K562 (cell line): ENCODE measurements around the gene AZGP1. TPM values are rescaled to one million over a fixed set of nuclear protein-coding genes. Genes with fewer than 3 reads are reported as not detected.
A peak's percentile ranks its signal among the peaks of the same experiment; 100 is the strongest.

Experiments
- ATAC-seq: fragments of 200-7000 bp; cut with Tn5 transposase; 3 replicates; pipeline ENCODE4 v1.9.1; 2020; ENCODE audit warnings: moderate library complexity
- Bru-seq: library from RNA; stranded (reverse); fragments of 400-500 nt; gene quantifications from one replicate; lab custom pipeline; 2021; lab: Mats Ljungman, UMichigan
- BruChase-seq, 2 experiments: library from RNA; stranded (reverse); fragments of 400-500 nt; gene quantifications; one replicate each; lab custom pipeline; 2021; lab: Mats Ljungman, UMichigan
- BruUV-seq: library from RNA; stranded (reverse); fragments of 400-500 nt; replicated peaks from 2 replicates; lab custom pipeline; 2021; lab: Mats Ljungman, UMichigan
- CTCF ChIA-PET: fragments of 300-600 bp; formaldehyde crosslinking; extraction: SDS; loops from one replicate; lab custom pipeline; 2021; ENCODE audit warnings: low intra/inter-chr PET ratio; lab: Yijun Ruan, JAX
- POLR2A ChIA-PET: fragments of 300-600, 350-650 bp; sonication (Branson Sonifier 250); formaldehyde crosslinking; extraction: SDS; loops from one replicate; lab custom pipeline; 2021; ENCODE audit warnings: antibody characterized with exemption, inconsistent platforms; lab: Yijun Ruan, JAX
- DNase-seq, 4 experiments: peaks; one replicate each; pipeline versions ENCODE4 v3.0.0 to v3.0.0-alpha.2; 2011 to 2018; ENCODE audit warnings: low spot score in 3 of 4, mixed read lengths in 3 of 4; ENCODE audit errors: extremely low read depth in 1 of 4
- FAIRE-seq: peaks from 2 replicates; lab custom pipeline; 2011; peaks lifted over from hg19 to GRCh38; lab: Jason Lieb, UNC
- H2AFZ ChIP-seq: 2 replicates; pipeline ENCODE4 v1.6.0; 2011; ENCODE audit warnings: low read depth, low read length, control low read depth, inconsistent platforms
- H3K27ac ChIP-seq: fragments of 200-600 bp; 3 replicates; pipeline ENCODE4 v1.8.0; 2011; ENCODE audit warnings: low read depth, mild to moderate bottlenecking, control low read depth, inconsistent platforms, low read length, moderate library complexity, mixed read lengths; ENCODE audit errors: extremely low read depth
- H3K27me3 ChIP-seq, 2 experiments: fragments of 300-600 bp in 1 of 2; 2 replicates in 1 of 2; 3 replicates in 1 of 2; pipeline versions ENCODE4 v1.6.0 to v1.8.0; 2011; ENCODE audit warnings: inconsistent platforms in 2 of 2, low read length in 2 of 2, mild to moderate bottlenecking in 1 of 2, mixed read lengths in 1 of 2, moderate library complexity in 1 of 2; ENCODE audit not compliant: control insufficient read depth in 2 of 2, insufficient read depth in 2 of 2
- H3K36me3 ChIP-seq: fragments of 300-600 bp; 3 replicates; pipeline ENCODE4 v1.8.0; 2011; ENCODE audit warnings: mild to moderate bottlenecking, low read length, inconsistent platforms; ENCODE audit not compliant: control insufficient read depth, insufficient read depth
- H3K4me1 ChIP-seq, 2 experiments: fragments of 200-600 bp in 1 of 2; replicated peaks in 1 of 2; 2 replicates in 1 of 2; 3 replicates in 1 of 2; pipeline versions ENCODE4 v1.5.1 to v1.8.0; 2011; ENCODE audit warnings: inconsistent platforms in 2 of 2, low read length in 2 of 2, mild to moderate bottlenecking in 1 of 2, mixed read lengths in 1 of 2, moderate library complexity in 1 of 2; ENCODE audit not compliant: control insufficient read depth in 2 of 2, insufficient read depth in 2 of 2
- H3K4me2 ChIP-seq: 2 replicates; pipeline ENCODE4 v1.6.1; 2011; ENCODE audit warnings: low read length, control low read depth, inconsistent platforms, mixed read lengths; ENCODE audit not compliant: insufficient read depth
- H3K4me3 ChIP-seq: fragments of 200-600 bp; sonication (generic), shearing (Covaris generic); 2 replicates; pipeline ENCODE4 v1.5.1; 2016; ENCODE audit warnings: control low read depth, inconsistent platforms
- H3K79me2 ChIP-seq: fragments of 200-600 bp; 3 replicates; pipeline ENCODE4 v1.8.0; 2011; ENCODE audit warnings: low read length, inconsistent platforms; ENCODE audit not compliant: control insufficient read depth, insufficient read depth
- H3K9ac ChIP-seq, 2 experiments: 2 replicates each; pipeline versions ENCODE4 v1.6.0 to v1.6.1; 2011; ENCODE audit warnings: low read depth in 2 of 2, low read length in 2 of 2, control low read depth in 1 of 2, inconsistent platforms in 1 of 2, mild to moderate bottlenecking in 1 of 2, mixed read lengths in 1 of 2; ENCODE audit not compliant: insufficient read depth in 1 of 2
- H3K9me1 ChIP-seq: one replicate; pipeline ENCODE4 v1.6.0; 2011; ENCODE audit warnings: inconsistent platforms, mild to moderate bottlenecking, low read length, moderate library complexity; ENCODE audit not compliant: control insufficient read depth, insufficient read depth
- H3K9me3 ChIP-seq: replicated peaks from 2 replicates; pipeline ENCODE4 v1.5.1; 2011; ENCODE audit warnings: low read depth, low read length, inconsistent platforms; ENCODE audit not compliant: control insufficient read depth, insufficient read depth
- H4K20me1 ChIP-seq: replicated peaks from 2 replicates; pipeline ENCODE4 v1.6.1; 2011; ENCODE audit warnings: low read length, inconsistent platforms, mixed read lengths; ENCODE audit not compliant: control insufficient read depth, insufficient read depth
- CCAR2 ChIP-seq: fragments of 200-400 bp; formaldehyde crosslinking; IDR thresholded peaks from 2 replicates; pipeline ENCODE4 v1.6.1; 2017; ENCODE audit warnings: mild to moderate bottlenecking, low read depth, low read length
- GATA2 ChIP-seq: sonication (generic); formaldehyde crosslinking; IDR thresholded peaks from 2 replicates; pipeline ENCODE4 v1.4.0; 2020; ENCODE audit warnings: mild to moderate bottlenecking, missing genetic modification reagents
- PHF8 ChIP-seq: fragments of 200-600 bp; sonication (generic); IDR thresholded peaks from 2 replicates; pipeline ENCODE4 v1.6.1; 2012; ENCODE audit warnings: mixed run types, mild to moderate bottlenecking, inconsistent platforms, low read length, moderate library complexity, borderline replicate concordance
- SAFB2 ChIP-seq: fragments of 200-400 bp; formaldehyde crosslinking; IDR thresholded peaks from 2 replicates; pipeline ENCODE4 v1.6.1; 2018; ENCODE audit warnings: borderline replicate concordance, low read length, low read depth, moderate library complexity; ENCODE audit not compliant: severe bottlenecking
- TFAM ChIP-seq: fragments of 250-450 bp; sonication (Bioruptor Pico); conservative IDR thresholded peaks from 2 replicates; pipeline ENCODE4 v1.5.0; 2021; ENCODE audit warnings: mild to moderate bottlenecking, moderate library complexity
- XRCC5 ChIP-seq: fragments of 200-400 bp; formaldehyde crosslinking; IDR thresholded peaks from 2 replicates; pipeline ENCODE4 v1.6.1; 2017; ENCODE audit warnings: low read depth, mild to moderate bottlenecking, low read length
- ZZZ3 ChIP-seq: fragments of 450-650 bp; IDR thresholded peaks from 2 replicates; pipeline ENCODE4 v1.6.1; 2016; ENCODE audit warnings: antibody characterized with exemption, mild to moderate bottlenecking, moderate library complexity
- WGBS: fragments of 100-300 bp; shearing (Covaris generic); methylation state at CpG from one replicate; pipeline ENCODE4 v1.1.6; 2016; ENCODE audit warnings: low coverage, mixed read lengths; ENCODE audit not compliant: insufficient coverage; ENCODE audit errors: missing lambda C conversion rate; 5-methylcytosine and 5-hydroxymethylcytosine counted together
- in situ Hi-C: fragments of 300-500 bp; cut with MboI; formaldehyde crosslinking; loops from 4 replicates; pipeline ENCODE4 v1.15.0; 2018; ENCODE audit warnings: inconsistent platforms, mixed read lengths
- intact Hi-C: fragments of 100-400 bp; cut with micrococcal nuclease; formaldehyde crosslinking; loops from 2 replicates; pipeline ENCODE4 v1.14.2; 2022
- long read RNA-seq, 3 experiments: library from polyadenylated mRNA in 2 of 3; library from RNA in 1 of 3; unstranded in 2 of 3; stranded (forward) in 1 of 3; transcript quantifications; one replicate each; pipeline ENCODE4 v2.0.0, GENCODE V29; 2019 to 2022
- polyA minus RNA-seq, 3 experiments: library from RNA; depleted of rRNA, polyadenylated mRNA; stranded (reverse); fragments of >200 nt; gene quantifications; 2 replicates each; pipeline ENCODE4 v1.2.3, GENCODE V29; 2011
- polyA plus RNA-seq, 8 experiments: library from polyadenylated mRNA; depleted of rRNA in 4 of 8; stranded (reverse) in 5 of 8; unstranded in 3 of 8; fragments of >200 nt; fragmentation: Nextera tagmentation in 2 of 8; fragmentation: Illumina TruSeq in 1 of 8; extraction: Ambion mirVana in 2 of 8; extraction: Trizol in 1 of 8; gene quantifications; 2 replicates each; pipeline versions ENCODE4 v1.2.1 to v1.2.3, GENCODE V29; 2011 to 2014; ENCODE audit warnings: inconsistent platforms in 1 of 8, missing spikeins in 1 of 8
- total RNA-seq, 7 experiments: library from RNA; depleted of rRNA in 6 of 7; stranded (reverse); fragments of >200 nt in 6 of 7; fragmentation: Illumina TruSeq in 2 of 7; extraction: Trizol in 2 of 7; gene quantifications; 2 replicates each; pipeline versions ENCODE4 v1.2.1 to v1.2.3, GENCODE V29; 2011 to 2021; ENCODE audit warnings: low replicate concordance in 1 of 7
- TF ChIP-seq, protein P1 (sequence below): fragments of 250-450 bp; sonication (Bioruptor Pico); IDR thresholded peaks from 2 replicates; pipeline ENCODE4 v1.4.0; 2020
- TF ChIP-seq, protein P2 (sequence below): sonication (generic); formaldehyde crosslinking; IDR thresholded peaks from 2 replicates; pipeline ENCODE4 v1.8.1; 2022; ENCODE audit warnings: missing genetic modification reagents

The AZGP1 gene
- total RNA-seq (2011; cell fraction: chromatin; rRNA removed; ENCODE audit: low replicate concordance) = not detected in 2 replicates
- total RNA-seq (2011; cell fraction: nucleolus; rRNA removed) = not detected in 2 replicates
- total RNA-seq (2011; cell fraction: nucleoplasm; rRNA removed) = not detected in 2 replicates
- total RNA-seq (2014; rRNA removed) (0.18 TPM in 1 of 2 replicates, not detected in the other), total RNA-seq (2014; rRNA removed; fragmentation: Illumina TruSeq; extraction: Trizol) (not detected in 2 replicates), total RNA-seq (2015; rRNA removed; fragmentation: Illumina TruSeq; extraction: Trizol) (not detected in 2 replicates), total RNA-seq (2021) (0.53 and 0.54 TPM in 2 replicates), polyA plus RNA-seq (2011; rRNA removed) (not detected in 2 replicates), polyA plus RNA-seq (2014; fragmentation: Illumina TruSeq; extraction: Trizol) (not detected in 2 replicates), polyA plus RNA-seq (2014; fragmentation: Nextera tagmentation; extraction: Ambion mirVana) (not detected), polyA plus RNA-seq (2014; rRNA removed) (not detected in 2 replicates), polyA minus RNA-seq (2011; rRNA and poly(A)+ RNA removed) (not detected in 2 replicates), Bru-seq, nascent RNA (not detected), BruChase-seq, experiment 1, labeled RNA remaining after a 2-hour chase (percentile 13 among the genes with signal in this experiment), BruChase-seq, experiment 2, labeled RNA remaining after a 6-hour chase (percentile 14 among the genes with signal in this experiment)
- polyA plus RNA-seq (2011; cell fraction: cytosol; rRNA removed) = not detected in 2 replicates
- not detected in 2 replicates for polyA plus RNA-seq (2011; cell fraction: nucleus; rRNA removed)
- not detected in 2 replicates for polyA plus RNA-seq (2012)
- polyA minus RNA-seq (2011; cell fraction: cytosol; rRNA and poly(A)+ RNA removed) = not detected in 2 replicates
- polyA minus RNA-seq (2011; cell fraction: nucleus; rRNA and poly(A)+ RNA removed) = not detected in 2 replicates
- long read RNA-seq, experiment 1 = 0 reads
- long read RNA-seq, experiment 2 = 0 reads
- long read RNA-seq, experiment 3 = 0 reads

DNA sequence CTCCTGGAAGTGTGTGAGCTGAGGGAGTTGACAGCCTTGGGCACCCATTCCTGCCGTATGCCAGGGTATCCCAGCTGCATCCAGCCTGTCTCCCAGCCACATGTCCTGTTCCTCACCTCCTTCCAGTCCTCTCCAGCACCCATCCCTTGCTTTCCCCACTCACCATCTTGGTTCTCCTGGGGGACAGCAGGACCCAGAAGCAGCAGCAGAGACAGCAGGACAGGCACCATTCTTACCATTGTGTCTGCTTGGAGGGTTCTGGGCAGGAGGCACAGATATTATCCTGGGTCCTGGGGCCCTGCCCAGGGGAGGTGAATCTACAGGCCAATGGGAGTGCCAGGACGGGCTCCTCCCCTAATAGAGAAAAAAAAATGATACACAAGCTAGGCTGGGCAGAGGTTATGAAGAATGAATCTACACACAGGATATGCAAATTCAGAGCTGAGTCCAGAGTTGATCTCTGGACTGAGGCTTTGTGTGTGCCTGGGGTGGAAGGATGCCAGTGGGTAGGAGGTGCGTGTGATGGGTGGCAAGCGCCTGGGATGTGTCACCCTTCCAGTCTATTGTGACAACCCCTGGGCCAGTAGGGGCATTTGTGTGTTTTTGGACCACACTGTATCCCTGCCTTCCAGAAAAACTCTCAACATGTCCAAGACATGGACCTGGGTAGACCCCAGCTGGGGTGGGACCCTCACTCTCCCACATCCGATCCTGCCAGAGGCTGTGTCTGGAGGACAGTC lies at the start of gene AZGP1:
AZGP1 (minus strand) TSS at position 250 of the 740 bp plus-strand sequence; CDS start at position 239, 11 bp downstream.
- CTCF ChIA-PET = interaction anchor here (0.6 kb wide), 1 partner anchor 128 kb away, joined by 6 read pairs; no protein-coding TSS in a partner anchor
- no peak within 1 kb of the TSS for H2AFZ ChIP-seq
- H4K20me1 ChIP-seq = no peaks in the 10 kb centered on the region
- intact Hi-C loops (loop anchor here (5.0 kb wide), 1 partner anchor 151 kb away; the partner anchor contains the start of gene MBLAC1), in situ Hi-C loops (no loop called here)
- no peak within 1 kb of the TSS for H3K9ac ChIP-seq
- BruUV-seq = no TSS peak
- no peaks in the 10 kb centered on the region for H3K36me3 ChIP-seq
- WGBS = 1% methylated on average over 5 of the region's 5 CpGs
- H3K9me1 ChIP-seq = no peaks in the 10 kb centered on the region
- peaks cover 13 to 24% of the 10 kb centered on the region in 2 experiments; a peak in 3 of 5 replicates for H3K27me3 ChIP-seq
- H3K27ac ChIP-seq = no peak within 1 kb of the TSS
- TF ChIP-seq, protein P1, sequence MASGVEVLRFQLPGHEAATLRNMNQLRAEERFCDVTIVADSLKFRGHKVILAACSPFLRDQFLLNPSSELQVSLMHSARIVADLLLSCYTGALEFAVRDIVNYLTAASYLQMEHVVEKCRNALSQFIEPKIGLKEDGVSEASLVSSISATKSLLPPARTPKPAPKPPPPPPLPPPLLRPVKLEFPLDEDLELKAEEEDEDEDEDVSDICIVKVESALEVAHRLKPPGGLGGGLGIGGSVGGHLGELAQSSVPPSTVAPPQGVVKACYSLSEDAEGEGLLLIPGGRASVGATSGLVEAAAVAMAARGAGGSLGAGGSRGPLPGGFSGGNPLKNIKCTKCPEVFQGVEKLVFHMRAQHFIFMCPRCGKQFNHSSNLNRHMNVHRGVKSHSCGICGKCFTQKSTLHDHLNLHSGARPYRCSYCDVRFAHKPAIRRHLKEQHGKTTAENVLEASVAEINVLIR (CRISPR knock-in tag) = no peak
- no peak for TF ChIP-seq SAFB2
- TF ChIP-seq GATA2 (CRISPR knock-in tag) = no peak
- TF ChIP-seq, protein P2, sequence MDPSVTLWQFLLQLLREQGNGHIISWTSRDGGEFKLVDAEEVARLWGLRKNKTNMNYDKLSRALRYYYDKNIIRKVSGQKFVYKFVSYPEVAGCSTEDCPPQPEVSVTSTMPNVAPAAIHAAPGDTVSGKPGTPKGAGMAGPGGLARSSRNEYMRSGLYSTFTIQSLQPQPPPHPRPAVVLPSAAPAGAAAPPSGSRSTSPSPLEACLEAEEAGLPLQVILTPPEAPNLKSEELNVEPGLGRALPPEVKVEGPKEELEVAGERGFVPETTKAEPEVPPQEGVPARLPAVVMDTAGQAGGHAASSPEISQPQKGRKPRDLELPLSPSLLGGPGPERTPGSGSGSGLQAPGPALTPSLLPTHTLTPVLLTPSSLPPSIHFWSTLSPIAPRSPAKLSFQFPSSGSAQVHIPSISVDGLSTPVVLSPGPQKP = no peak
- TF ChIP-seq ZZZ3 = no peak
- TF ChIP-seq XRCC5 = no peak
- no peak for TF ChIP-seq CCAR2
- no peak for TF ChIP-seq PHF8
- no peak for TF ChIP-seq TFAM (CRISPR knock-in tag)
- TF ChIP-seq, all 486 proteins: peak for 0
- no peak for FAIRE-seq
- Histone ChIP-seq H3K4me2 (no peak within 1 kb of the TSS), H3K9me3 (no peaks in the 10 kb centered on the region), H3K4me1 (peaks cover 4 to 7% of the 10 kb centered on the region in 2 experiments; a peak in 2 of 5 replicates), H3K79me2 (no peaks in the 10 kb centered on the region), H3K4me3 (no peak within 1 kb of the TSS)
- no peak for ATAC-seq
- no peak for DNase-seq
- POLR2A ChIA-PET = interaction anchor here (0.7 kb wide), 1 partner anchor 12 kb away, joined by 3 read pairs; no protein-coding TSS in a partner anchor
